ENCODE measurements around the gene PDE4C. TPM values are rescaled to one million over a fixed set of nuclear protein-coding genes. Genes with fewer than 3 reads are reported as not detected.

The PDE4C gene
- total and polyA plus RNA-seq, 2 experiments from 2014 or later: 0.10 to 0.43 TPM

DNA sequence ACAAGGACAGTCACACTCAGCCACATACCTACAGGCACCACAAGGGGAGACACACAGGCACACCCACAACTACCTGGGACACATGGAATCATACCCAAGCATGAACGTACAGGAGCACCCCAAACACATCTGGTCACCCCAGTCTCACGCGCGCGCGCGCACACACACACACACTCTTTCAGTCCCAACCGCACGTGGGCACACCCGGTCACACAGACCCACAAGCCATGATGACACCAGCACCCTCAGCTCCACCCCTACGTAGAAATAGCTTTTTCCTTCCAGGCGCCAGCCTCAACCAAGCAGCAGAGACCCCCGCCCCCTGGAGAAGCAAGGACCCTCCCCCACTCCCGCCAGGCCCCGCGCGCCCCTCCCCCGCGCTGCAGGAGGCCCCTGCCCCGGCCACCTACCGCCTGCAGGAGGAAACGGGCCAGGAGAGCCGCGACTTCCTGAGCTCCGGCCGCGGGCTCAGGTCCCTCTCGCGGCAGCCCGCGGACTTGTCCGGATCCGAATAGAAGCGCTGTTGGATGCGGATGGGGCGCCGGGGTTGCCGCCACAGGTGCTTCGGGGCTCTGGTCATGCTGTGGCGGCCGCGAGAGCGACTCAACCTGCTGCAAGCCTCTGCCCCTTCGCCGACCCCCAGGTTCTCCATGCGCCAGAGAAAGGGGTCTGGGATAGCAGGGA, 6.4 kb upstream of the PDE4C start:
- Histone ChIP-seq H3K27me3 (peaks cover 4% of the 10 kb centered on the region), H3K9me3 (ENCODE audit: low read depth) (no peaks in the 10 kb centered on the region), H3K9me2 (replicated peaks; ENCODE audit: insufficient read depth) (no peaks in the 10 kb centered on the region), H3K79me2 (no peaks in the 10 kb centered on the region), H2AFZ (no peak overlapping the region), H4K20me1 (ENCODE audit: insufficient read depth, poor library complexity, severe bottlenecking) (no peaks in the 10 kb centered on the region), H3K4me1 (ENCODE audit: insufficient read depth) (no peaks in the 10 kb centered on the region), H3K4me3 (no peak overlapping the region), H3K27ac (no peak overlapping the region), H3K4me2 (peak overlapping the region; percentile 74), H3K36me3 (replicated peaks; ENCODE audit: insufficient read depth, low read depth) (no peaks in the 10 kb centered on the region)
- TF ChIP-seq EZH2phosphoT487 (IDR thresholded peaks at IDR 0.05; ENCODE audit: low read depth, severe bottlenecking, unreplicated experiment) (no peak), EZH2 (IDR thresholded peaks at IDR 0.05; ENCODE audit: borderline replicate concordance) (no peak)
- TF ChIP-seq, protein P1, sequence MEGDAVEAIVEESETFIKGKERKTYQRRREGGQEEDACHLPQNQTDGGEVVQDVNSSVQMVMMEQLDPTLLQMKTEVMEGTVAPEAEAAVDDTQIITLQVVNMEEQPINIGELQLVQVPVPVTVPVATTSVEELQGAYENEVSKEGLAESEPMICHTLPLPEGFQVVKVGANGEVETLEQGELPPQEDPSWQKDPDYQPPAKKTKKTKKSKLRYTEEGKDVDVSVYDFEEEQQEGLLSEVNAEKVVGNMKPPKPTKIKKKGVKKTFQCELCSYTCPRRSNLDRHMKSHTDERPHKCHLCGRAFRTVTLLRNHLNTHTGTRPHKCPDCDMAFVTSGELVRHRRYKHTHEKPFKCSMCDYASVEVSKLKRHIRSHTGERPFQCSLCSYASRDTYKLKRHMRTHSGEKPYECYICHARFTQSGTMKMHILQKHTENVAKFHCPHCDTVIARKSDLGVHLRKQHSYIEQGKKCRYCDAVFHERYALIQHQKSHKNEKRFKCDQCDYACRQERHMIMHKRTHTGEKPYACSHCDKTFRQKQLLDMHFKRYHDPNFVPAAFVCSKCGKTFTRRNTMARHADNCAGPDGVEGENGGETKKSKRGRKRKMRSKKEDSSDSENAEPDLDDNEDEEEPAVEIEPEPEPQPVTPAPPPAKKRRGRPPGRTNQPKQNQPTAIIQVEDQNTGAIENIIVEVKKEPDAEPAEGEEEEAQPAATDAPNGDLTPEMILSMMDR (IDR thresholded peaks at IDR 0.05; ENCODE audit: poor library complexity): no peak
- peak; percentile 57 for DNase-seq (ENCODE audit: low spot score)
- WGBS (ENCODE audit: low lambda C conversion rate, missing lambda C conversion rate): 5% methylated on average over 34 of the region's 46 CpGs

DNA sequence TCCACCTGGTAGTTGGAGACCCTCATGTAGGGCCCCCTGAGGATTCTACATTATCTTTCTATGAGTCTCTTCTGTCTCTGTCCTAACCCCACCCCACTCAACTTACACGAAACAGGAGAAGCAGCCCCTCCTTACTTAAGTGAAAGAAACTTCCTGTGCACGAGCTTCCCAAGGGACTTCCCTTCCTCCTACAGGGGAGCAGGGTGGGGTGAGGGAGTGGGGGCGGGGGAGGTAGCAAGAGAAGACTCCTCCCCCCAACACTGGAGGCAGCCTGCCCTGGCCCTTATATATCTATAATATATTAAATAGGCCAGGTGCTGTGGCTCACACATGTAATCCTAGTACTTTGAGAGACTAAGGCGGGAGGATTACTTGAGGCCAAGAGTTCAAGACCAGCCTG, 5.5 kb upstream of the PDE4C start:
- TF ChIP-seq EZH2phosphoT487 (IDR thresholded peaks at IDR 0.05; ENCODE audit: low read depth, severe bottlenecking, unreplicated experiment) (no peak), EZH2 (IDR thresholded peaks at IDR 0.05; ENCODE audit: borderline replicate concordance) (no peak)
- TF ChIP-seq, protein P1 (IDR thresholded peaks at IDR 0.05; ENCODE audit: poor library complexity): no peak
- H3K27ac ChIP-seq: no peak overlapping the region
- H3K27me3 ChIP-seq: peaks cover 4% of the 10 kb centered on the region
- H3K4me2 ChIP-seq: no peak overlapping the region
- no peaks in the 10 kb centered on the region for H4K20me1 ChIP-seq (ENCODE audit: insufficient read depth, poor library complexity, severe bottlenecking)
- no peaks in the 10 kb centered on the region for H3K9me3 ChIP-seq (ENCODE audit: low read depth)
- H3K9me2 ChIP-seq (replicated peaks; ENCODE audit: insufficient read depth): no peaks in the 10 kb centered on the region
- no peaks in the 10 kb centered on the region for H3K36me3 ChIP-seq (replicated peaks; ENCODE audit: insufficient read depth, low read depth)
- WGBS (ENCODE audit: low lambda C conversion rate, missing lambda C conversion rate): 39% methylated on average over 4 of the region's 4 CpGs
- H3K79me2 ChIP-seq: no peaks in the 10 kb centered on the region
- H3K4me1 ChIP-seq (ENCODE audit: insufficient read depth): no peaks in the 10 kb centered on the region
- no peak overlapping the region for H2AFZ ChIP-seq
- no peak overlapping the region for H3K4me3 ChIP-seq
- DNase-seq (ENCODE audit: low spot score): no peak

DNA sequence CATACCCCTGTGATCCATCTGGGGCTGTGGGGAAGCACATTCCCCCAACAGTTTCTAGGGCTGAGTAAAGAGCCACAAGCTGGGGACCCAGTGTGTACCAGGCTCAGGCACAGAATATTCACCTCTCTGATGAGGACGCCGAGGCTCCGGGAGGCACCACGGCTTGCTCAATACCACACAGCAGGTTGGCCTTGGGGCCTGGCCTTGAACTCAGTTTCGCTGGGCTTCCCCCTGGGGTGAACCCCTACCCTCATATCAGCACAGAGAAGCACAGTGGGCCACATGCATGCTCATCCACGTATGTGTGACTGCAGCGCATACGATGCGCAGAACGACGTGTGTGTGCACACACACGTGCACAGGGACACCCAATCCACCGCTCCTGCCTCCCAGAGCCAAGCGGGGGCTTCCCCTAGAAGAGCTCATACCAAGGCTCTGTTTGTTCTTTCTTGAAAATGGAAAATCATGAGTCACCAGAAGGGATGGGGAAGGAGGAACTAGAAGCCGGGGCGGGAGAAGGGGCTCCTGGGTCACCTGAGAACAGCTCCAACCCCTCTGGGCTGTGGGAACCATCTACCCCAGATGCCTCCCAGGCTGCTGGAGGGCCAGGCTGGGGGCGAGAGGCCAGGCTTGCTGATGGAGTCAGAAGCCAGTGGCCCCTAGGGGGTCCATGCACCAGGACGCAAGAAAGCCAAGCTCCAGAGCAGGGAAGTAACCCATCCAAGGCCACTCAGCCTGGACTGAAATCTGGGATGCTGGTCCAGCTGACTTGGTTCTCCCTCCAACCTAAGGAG, 4.9 kb upstream of the PDE4C start:
- TF ChIP-seq EZH2phosphoT487 (IDR thresholded peaks at IDR 0.05; ENCODE audit: low read depth, severe bottlenecking, unreplicated experiment): no peak
- TF ChIP-seq, protein P1 (IDR thresholded peaks at IDR 0.05; ENCODE audit: poor library complexity): no peak
- no peak overlapping the region for H3K27ac ChIP-seq
- no peaks in the 10 kb centered on the region for H3K79me2 ChIP-seq
- no peak for DNase-seq (ENCODE audit: low spot score)
- no peak overlapping the region for H3K4me2 ChIP-seq
- no peak overlapping the region for H2AFZ ChIP-seq
- H3K27me3 ChIP-seq: peaks cover 4% of the 10 kb centered on the region
- H3K4me3 ChIP-seq: no peak overlapping the region
- H3K36me3 ChIP-seq (replicated peaks; ENCODE audit: insufficient read depth, low read depth): no peaks in the 10 kb centered on the region
- no peaks in the 10 kb centered on the region for H3K9me3 ChIP-seq (ENCODE audit: low read depth)
- no peaks in the 10 kb centered on the region for H3K4me1 ChIP-seq (ENCODE audit: insufficient read depth)
- H3K9me2 ChIP-seq (replicated peaks; ENCODE audit: insufficient read depth): no peaks in the 10 kb centered on the region
- H4K20me1 ChIP-seq (ENCODE audit: insufficient read depth, poor library complexity, severe bottlenecking): no peaks in the 10 kb centered on the region
- WGBS (ENCODE audit: low lambda C conversion rate, missing lambda C conversion rate): 81% methylated on average over 18 of the region's 18 CpGs

Measured in hepatocyte (in vitro differentiated cells).